Panc1 (cell line): ENCODE results near the gene NOS1.

Experiments
- CTCF ChIP-seq: fragments of 450-650 bp; IDR thresholded peaks from 2 replicates; pipeline ENCODE4 v1.5.1; 2017; ENCODE audit warnings: mild to moderate bottlenecking
- POLR2AphosphoS5 ChIP-seq: IDR thresholded peaks from 2 replicates; pipeline ENCODE4 v1.6.1; 2012; ENCODE audit warnings: mild to moderate bottlenecking, low read depth, low read length, moderate library complexity
- SIN3A ChIP-seq: IDR thresholded peaks from 2 replicates; pipeline ENCODE4 v1.6.1; 2012; ENCODE audit warnings: low read depth, mild to moderate bottlenecking, low read length, moderate library complexity, borderline replicate concordance; ENCODE audit not compliant: insufficient read depth

- TF ChIP-seq SIN3A (no peak), CTCF (no peak), POLR2AphosphoS5 (no peak)
Observed at GRCh38 chr12:117188121-117188665, 173.2 kb downstream of the NOS1 start.
